ENCODE data around the gene TMEM214. TPM values are rescaled to one million over a fixed set of nuclear protein-coding genes. Genes with fewer than 3 reads are reported as not detected.
A peak's percentile ranks its signal among the peaks of the same experiment; 100 is the strongest.
"Not testable (repeated sequence)": the region's sequence is repeated elsewhere in the genome, so short reads cannot be mapped to it uniquely, and the experiment has no call there.

Gene TMEM214
- total RNA-seq, 1 donor from 2014 or later: 55.2 TPM

GRCh38 chr2:27073782-27074181 lies 41.0 kb downstream of the TMEM214 start:
- no peaks in the 10 kb centered on the region for H3K36me3 Mint-ChIP-seq (ENCODE audit: low read depth)
- peaks cover 66% of the 10 kb centered on the region for H3K4me1 Mint-ChIP-seq
- H3K27me3 Mint-ChIP-seq (ENCODE audit: low read depth): no peaks in the 10 kb centered on the region
- peak overlapping the region; percentile 32 for H3K4me3 Mint-ChIP-seq
- TF ChIP-seq, protein P1, sequence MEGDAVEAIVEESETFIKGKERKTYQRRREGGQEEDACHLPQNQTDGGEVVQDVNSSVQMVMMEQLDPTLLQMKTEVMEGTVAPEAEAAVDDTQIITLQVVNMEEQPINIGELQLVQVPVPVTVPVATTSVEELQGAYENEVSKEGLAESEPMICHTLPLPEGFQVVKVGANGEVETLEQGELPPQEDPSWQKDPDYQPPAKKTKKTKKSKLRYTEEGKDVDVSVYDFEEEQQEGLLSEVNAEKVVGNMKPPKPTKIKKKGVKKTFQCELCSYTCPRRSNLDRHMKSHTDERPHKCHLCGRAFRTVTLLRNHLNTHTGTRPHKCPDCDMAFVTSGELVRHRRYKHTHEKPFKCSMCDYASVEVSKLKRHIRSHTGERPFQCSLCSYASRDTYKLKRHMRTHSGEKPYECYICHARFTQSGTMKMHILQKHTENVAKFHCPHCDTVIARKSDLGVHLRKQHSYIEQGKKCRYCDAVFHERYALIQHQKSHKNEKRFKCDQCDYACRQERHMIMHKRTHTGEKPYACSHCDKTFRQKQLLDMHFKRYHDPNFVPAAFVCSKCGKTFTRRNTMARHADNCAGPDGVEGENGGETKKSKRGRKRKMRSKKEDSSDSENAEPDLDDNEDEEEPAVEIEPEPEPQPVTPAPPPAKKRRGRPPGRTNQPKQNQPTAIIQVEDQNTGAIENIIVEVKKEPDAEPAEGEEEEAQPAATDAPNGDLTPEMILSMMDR (conservative IDR thresholded peaks at IDR 0.05): no peak
- H3K27ac Mint-ChIP-seq (ENCODE audit: unreplicated experiment): no peak overlapping the region
- no peak for DNase-seq (ENCODE audit: low read depth, low spot score)
- no peaks in the 10 kb centered on the region for H3K9me3 Mint-ChIP-seq

DNA sequence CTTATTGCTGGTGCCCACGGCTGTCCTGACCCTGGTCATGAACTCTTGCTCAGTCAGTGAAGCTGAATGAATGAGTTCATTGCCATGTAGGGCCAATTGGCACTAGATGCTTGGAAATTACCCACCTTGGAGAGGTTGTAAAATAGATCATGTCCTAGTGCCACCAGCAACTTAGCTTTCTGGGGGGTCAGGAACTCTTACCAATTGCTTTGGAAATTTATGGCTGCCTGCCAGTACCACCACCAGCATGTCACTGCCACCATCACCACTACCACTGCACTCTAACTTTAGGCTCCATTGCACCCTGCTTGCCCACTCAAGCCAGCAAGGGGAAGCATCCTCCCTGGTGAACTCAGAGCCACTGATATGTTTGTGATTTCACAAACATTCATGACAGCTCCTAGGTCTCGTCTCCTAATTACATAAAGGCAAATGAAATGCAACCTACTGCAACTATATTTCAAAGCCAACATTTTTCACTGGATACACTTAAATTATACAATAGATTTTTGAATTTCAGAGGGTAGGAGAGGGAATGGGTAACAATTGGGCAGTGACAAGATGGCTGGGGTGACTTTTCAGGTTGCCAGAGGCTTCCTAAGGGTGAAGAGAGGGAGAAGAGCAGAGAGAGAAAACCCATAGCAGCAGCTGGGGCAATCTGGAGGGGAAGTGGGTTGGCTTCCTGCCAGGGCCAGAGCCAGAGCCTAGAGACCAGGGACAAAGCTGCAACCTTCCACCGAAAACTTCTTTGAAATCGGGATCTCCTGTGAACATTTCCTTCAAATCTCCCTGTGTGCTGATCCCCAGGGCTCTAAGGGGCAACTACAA lies 42.2 kb downstream of the TMEM214 start:
- peak overlapping the region; percentile 45 for H3K27ac Mint-ChIP-seq (ENCODE audit: unreplicated experiment)
- no peaks in the 10 kb centered on the region for H3K36me3 Mint-ChIP-seq (ENCODE audit: low read depth)
- DNase-seq (ENCODE audit: low read depth, low spot score): no peak
- H3K9me3 Mint-ChIP-seq: no peaks in the 10 kb centered on the region
- peaks cover 67% of the 10 kb centered on the region for H3K4me1 Mint-ChIP-seq
- H3K27me3 Mint-ChIP-seq (ENCODE audit: low read depth): no peaks in the 10 kb centered on the region
- H3K4me3 Mint-ChIP-seq: peak overlapping the region; percentile 70
- TF ChIP-seq, protein P1 (conservative IDR thresholded peaks at IDR 0.05): no peak

DNA sequence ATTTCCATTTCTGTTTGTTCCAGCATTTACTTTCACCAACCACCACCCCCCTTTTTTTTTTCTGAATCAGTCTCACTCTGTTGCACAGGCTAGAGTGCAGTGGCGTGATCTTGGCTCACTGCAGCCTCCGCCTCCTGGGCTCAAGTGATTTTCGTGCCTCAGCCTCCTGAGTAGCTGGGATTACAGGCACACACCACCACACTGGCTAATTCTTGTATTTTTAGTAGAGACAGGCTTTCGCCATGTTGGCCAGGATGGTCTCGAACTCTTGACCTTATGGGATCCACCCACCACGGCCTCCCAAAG lies 42.8 kb downstream of the TMEM214 start:
- Mint-ChIP-seq H3K4me3 (peak overlapping the region; percentile 70), H3K4me1 (peaks cover 66% of the 10 kb centered on the region), H3K27ac (ENCODE audit: unreplicated experiment) (peak overlapping the region; percentile 43)
- not testable (repeated sequence) for DNase-seq (ENCODE audit: low read depth, low spot score); H3K36me3 Mint-ChIP-seq (ENCODE audit: low read depth); H3K27me3 Mint-ChIP-seq (ENCODE audit: low read depth); H3K9me3 Mint-ChIP-seq

DNA sequence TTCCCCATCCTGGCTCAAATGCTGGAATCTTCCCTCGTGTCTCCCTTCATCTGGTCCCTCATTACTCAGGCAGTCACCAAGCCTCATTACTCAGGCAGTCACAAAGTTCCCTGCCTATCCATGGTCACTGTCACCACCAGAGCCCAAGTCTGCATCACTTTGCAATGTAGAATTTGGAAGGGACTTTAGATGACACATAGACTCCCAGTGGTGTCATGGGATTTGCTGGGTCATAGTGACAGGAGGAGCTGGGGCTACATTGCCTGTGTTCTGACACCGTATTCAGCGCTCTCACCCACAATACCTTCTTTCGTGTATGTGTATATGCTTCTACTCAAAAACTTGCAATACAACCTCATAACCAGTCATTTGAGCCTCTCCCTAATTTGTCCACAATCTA lies 43.6 kb downstream of the TMEM214 start:
- DNase-seq (ENCODE audit: low read depth, low spot score): no peak
- TF ChIP-seq, protein P1 (conservative IDR thresholded peaks at IDR 0.05): no peak
- H3K27me3 Mint-ChIP-seq (ENCODE audit: low read depth): peaks cover 2% of the 10 kb centered on the region
- no peaks in the 10 kb centered on the region for H3K9me3 Mint-ChIP-seq
- no peak overlapping the region for H3K27ac Mint-ChIP-seq (ENCODE audit: unreplicated experiment)
- no peaks in the 10 kb centered on the region for H3K36me3 Mint-ChIP-seq (ENCODE audit: low read depth)
- peak overlapping the region; percentile 21 for H3K4me3 Mint-ChIP-seq
- H3K4me1 Mint-ChIP-seq: peaks cover 66% of the 10 kb centered on the region

DNA sequence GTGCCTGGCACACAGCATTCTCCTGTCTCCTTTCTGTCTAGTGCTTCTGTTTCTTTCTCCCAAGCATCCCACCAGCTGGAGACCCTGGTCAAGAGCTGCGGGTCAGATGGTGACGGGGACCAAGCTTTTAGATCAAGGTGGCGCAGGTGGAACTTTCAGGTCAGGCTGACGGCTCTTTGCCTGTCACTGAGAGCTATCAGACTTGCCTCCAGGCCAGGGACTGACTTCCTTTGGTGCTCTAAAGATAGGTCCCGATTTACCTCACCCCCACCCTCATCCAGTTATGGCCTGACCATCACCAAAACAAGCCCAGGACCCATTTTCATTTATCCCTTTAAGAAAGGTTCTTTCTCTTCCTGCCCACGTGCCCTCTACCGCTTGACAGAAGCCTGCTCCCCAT lies 44.5 kb downstream of the TMEM214 start:
- no peak for DNase-seq (ENCODE audit: low read depth, low spot score)
- Mint-ChIP-seq H3K4me3 (peak overlapping the region; percentile 21), H3K9me3 (no peaks in the 10 kb centered on the region), H3K27me3 (ENCODE audit: low read depth) (peaks cover 3% of the 10 kb centered on the region), H3K27ac (ENCODE audit: unreplicated experiment) (peak overlapping the region; percentile 60), H3K4me1 (peaks cover 68% of the 10 kb centered on the region), H3K36me3 (ENCODE audit: low read depth) (no peaks in the 10 kb centered on the region)
- TF ChIP-seq, protein P1 (conservative IDR thresholded peaks at IDR 0.05): no peak

All from neural crest cell (in vitro differentiated cells).